CD4-positive, alpha-beta memory T cell (primary cell): ENCODE measurements around the gene EFTUD2. TPM values are rescaled to one million over a fixed set of nuclear protein-coding genes. Genes with fewer than 3 reads are reported as not detected.

Source experiments
- microRNA-seq: library from miRNA; unstranded; fragments of <30 nt; microRNA quantifications from one replicate; pipeline ENCODE4 v1.2.0, GENCODE V29; 2021; ENCODE audit warnings: borderline replicate concordance, borderline number of aligned reads, borderline microRNAs expressed, mixed read lengths
- polyA plus RNA-seq, 2 donors: library from polyadenylated mRNA; unstranded; fragments of 300-500 nt; fragmentation: Illumina TruSeq; gene quantifications; one replicate each; pipeline ENCODE4 v1.2.3, GENCODE V29; 2021
- total RNA-seq, 2 experiments: library from RNA; stranded (reverse); gene quantifications; one replicate each; pipeline ENCODE4 v1.2.3, GENCODE V29; 2021

Gene EFTUD2
- total and polyA plus RNA-seq, 4 experiments from 2014 or later: 82.2 to 101 (median 90.6) TPM

Small RNA genes within 50 kb of the gene (microRNA-seq; reads per million reads assigned to microRNA genes)
- gene MIR6783: not detected

Other genes with a start within 250 kb of the EFTUD2 start
- not detected for gene MEIOC, start 243.0 kb downstream of the EFTUD2 start, total RNA-seq
- under 1 TPM; 0.21 to 0.31 TPM for gene MEIOC, start 243.0 kb downstream of the EFTUD2 start, polyA plus RNA-seq
- gene CCDC43, start 209.7 kb downstream of the EFTUD2 start, total RNA-seq: 10 to 100 TPM; 17.9 to 18.8 TPM
- gene CCDC43, start 209.7 kb downstream of the EFTUD2 start, polyA plus RNA-seq: 10 to 100 TPM; 10.7 to 14.0 TPM
- gene DBF4B, start 190.8 kb downstream of the EFTUD2 start, total RNA-seq: 1 to 10 TPM; 8.1 to 8.4 TPM
- under 1 TPM in 1 of 2 donors, not detected in 1; 1.00 TPM for gene DBF4B, start 190.8 kb downstream of the EFTUD2 start, polyA plus RNA-seq
- gene ADAM11, start 140.5 kb downstream of the EFTUD2 start, total RNA-seq: under 1 TPM; 0.72 to 0.90 TPM
- gene ADAM11, start 140.5 kb downstream of the EFTUD2 start, polyA plus RNA-seq: under 1 TPM; 0.03 to 0.09 TPM
- not detected for gene GJC1, start 69.2 kb downstream of the EFTUD2 start, total RNA-seq
- gene GJC1, start 69.2 kb downstream of the EFTUD2 start, polyA plus RNA-seq: not detected
- gene HIGD1B, start 51.6 kb downstream of the EFTUD2 start, total RNA-seq: not detected
- gene HIGD1B, start 51.6 kb downstream of the EFTUD2 start, polyA plus RNA-seq: not detected
- not detected for gene GFAP, start 16.1 kb upstream of the EFTUD2 start, total RNA-seq
- gene GFAP, start 16.1 kb upstream of the EFTUD2 start, polyA plus RNA-seq: under 1 TPM in 1 of 2 donors, not detected in 1; 0.16 TPM
- not detected for gene KIF18B, start 48.3 kb upstream of the EFTUD2 start, total RNA-seq
- not detected for gene KIF18B, start 48.3 kb upstream of the EFTUD2 start, polyA plus RNA-seq
- not detected for gene C1QL1, start 68.9 kb upstream of the EFTUD2 start, total RNA-seq
- not detected for gene C1QL1, start 68.9 kb upstream of the EFTUD2 start, polyA plus RNA-seq
- gene DCAKD, start 152.2 kb upstream of the EFTUD2 start, total RNA-seq: 10 to 100 TPM; 32.0 to 32.1 TPM
- gene DCAKD, start 152.2 kb upstream of the EFTUD2 start, polyA plus RNA-seq: 10 to 100 TPM in 1 of 2 donors, 1 to 10 TPM in 1; 8.8 to 16.2 TPM
- gene NMT1, start 161.9 kb upstream of the EFTUD2 start, total RNA-seq: 100 to 1,000 TPM; 125 to 126 TPM
- gene NMT1, start 161.9 kb upstream of the EFTUD2 start, polyA plus RNA-seq: 10 to 100 TPM; 56.2 to 75.7 TPM
- 1 to 10 TPM; 3.8 to 6.0 TPM for gene PLCD3, start 233.1 kb upstream of the EFTUD2 start, total RNA-seq
- gene PLCD3, start 233.1 kb upstream of the EFTUD2 start, polyA plus RNA-seq: under 1 TPM; 0.30 to 0.80 TPM
- gene ACBD4, start 236.2 kb upstream of the EFTUD2 start, total RNA-seq: 10 to 100 TPM; 41.9 to 48.1 TPM
- 10 to 100 TPM; 10.3 to 10.5 TPM for gene ACBD4, start 236.2 kb upstream of the EFTUD2 start, polyA plus RNA-seq
- 10 to 100 TPM; 28.8 to 30.8 TPM for gene HEXIM1, start 249.0 kb upstream of the EFTUD2 start, total RNA-seq
- 1 to 10 TPM; 2.8 to 5.9 TPM for gene HEXIM1, start 249.0 kb upstream of the EFTUD2 start, polyA plus RNA-seq